Endometrial microvascular endothelial cells (primary cell): Measurements from ENCODE around the gene RFXAP. TPM values are rescaled to one million over a fixed set of nuclear protein-coding genes. Genes with fewer than 3 reads are reported as not detected.
"Not testable (repeated sequence)": the region's sequence is repeated elsewhere in the genome, so short reads cannot be mapped to it uniquely, and the experiment has no call there.

Experiments used
- in situ Hi-C: cut with HindIII; loops from 2 replicates; pipeline ENCODE4 v1.10.0; 2017; ENCODE audit warnings: low sequenced_read_pairs, low pct_unique_long_range_greater_than_20kb; ENCODE audit errors: inconsistent ontology term
- total RNA-seq: library from RNA; depleted of rRNA; stranded (reverse); fragments of >200 nt; gene quantifications from one replicate; pipeline ENCODE4 v1.2.3, GENCODE V29; 2015; ENCODE audit errors: inconsistent ontology term

The RFXAP gene, protein sequence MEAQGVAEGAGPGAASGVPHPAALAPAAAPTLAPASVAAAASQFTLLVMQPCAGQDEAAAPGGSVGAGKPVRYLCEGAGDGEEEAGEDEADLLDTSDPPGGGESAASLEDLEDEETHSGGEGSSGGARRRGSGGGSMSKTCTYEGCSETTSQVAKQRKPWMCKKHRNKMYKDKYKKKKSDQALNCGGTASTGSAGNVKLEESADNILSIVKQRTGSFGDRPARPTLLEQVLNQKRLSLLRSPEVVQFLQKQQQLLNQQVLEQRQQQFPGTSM
- 1.3 TPM for total RNA-seq

DNA sequence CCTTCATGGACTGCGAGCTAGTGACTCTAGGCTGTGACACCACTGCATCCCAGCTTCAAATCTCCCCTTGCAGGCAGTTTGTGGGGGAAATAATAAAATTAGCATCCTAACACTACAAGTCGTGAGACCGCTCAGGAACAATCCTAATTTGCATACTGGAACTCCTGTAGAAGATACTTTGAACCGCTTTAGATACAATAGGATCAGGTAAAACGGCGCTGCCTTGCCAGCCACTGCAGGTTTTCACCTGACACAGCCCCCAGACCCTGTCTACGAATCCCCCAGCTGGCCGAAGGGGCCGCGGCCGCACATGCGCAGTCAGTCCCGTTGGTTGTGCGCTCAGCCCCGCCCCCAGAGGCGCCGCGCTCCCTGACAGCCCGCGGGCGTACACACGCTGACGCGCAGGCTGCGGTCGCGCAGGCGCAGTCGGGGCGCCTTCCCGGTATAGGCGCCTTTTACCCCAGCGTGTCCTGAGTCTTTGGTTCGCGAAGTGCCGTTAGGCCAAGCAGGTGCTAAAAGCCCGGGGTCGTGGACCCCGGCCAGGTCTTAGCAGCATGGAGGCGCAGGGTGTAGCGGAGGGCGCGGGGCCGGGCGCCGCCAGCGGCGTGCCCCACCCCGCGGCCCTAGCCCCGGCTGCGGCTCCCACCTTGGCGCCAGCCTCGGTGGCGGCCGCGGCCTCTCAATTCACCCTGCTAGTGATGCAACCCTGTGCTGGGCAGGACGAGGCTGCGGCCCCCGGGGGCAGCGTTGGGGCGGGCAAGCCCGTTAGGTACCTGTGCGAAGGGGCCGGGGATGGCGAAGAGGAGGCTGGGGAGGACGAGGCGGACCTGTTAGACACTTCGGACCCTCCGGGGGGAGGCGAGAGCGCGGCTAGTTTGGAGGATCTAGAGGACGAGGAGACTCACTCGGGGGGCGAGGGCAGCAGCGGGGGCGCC is at the start of gene RFXAP:
TSS of gene RFXAP (plus strand) at position 419 of the 935 bp plus-strand sequence. CDS start at position 555, 136 bp downstream.
- in situ Hi-C loops = no loop called here

DNA sequence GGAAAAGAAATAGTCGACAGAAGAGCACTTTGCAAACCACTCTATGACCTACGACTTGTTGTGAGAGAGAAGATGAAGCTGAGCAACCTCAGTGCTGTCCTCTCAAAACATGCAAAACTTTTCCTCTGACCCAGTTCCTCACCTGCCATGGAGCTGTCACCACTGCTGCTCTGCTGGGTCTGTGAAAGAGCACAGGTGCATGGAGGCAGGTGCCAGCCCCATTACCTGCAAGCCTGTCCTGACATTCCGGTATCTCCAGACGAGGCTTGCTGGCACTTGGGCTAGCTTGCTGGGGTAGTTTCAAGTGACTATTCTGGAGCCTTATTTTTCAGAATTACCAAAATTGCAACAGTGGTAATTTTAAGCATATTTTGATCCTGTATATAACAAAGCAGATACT is 49.5 kb upstream of the RFXAP start:
- in situ Hi-C loops = no loop called here

DNA sequence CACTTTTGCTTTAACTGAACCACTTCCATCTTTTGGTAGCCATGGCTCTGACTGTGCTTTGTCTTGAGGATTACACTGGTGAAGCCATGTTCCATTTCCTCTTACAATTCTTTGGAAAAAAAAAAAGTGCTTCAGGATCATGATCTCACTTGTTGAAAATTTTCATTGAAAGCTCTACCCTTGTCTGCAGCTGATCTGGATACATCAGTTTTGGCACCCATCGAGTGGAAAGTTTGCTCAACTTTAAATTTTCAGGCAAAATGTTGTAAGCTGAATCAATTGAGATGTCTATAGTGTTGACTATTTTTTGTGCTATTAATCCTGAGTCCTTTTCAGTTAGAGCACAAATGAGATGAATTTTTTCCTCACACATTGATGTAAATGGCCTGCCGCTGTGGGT is 48.3 kb upstream of the RFXAP start:
- in situ Hi-C loops = no loop called here

DNA sequence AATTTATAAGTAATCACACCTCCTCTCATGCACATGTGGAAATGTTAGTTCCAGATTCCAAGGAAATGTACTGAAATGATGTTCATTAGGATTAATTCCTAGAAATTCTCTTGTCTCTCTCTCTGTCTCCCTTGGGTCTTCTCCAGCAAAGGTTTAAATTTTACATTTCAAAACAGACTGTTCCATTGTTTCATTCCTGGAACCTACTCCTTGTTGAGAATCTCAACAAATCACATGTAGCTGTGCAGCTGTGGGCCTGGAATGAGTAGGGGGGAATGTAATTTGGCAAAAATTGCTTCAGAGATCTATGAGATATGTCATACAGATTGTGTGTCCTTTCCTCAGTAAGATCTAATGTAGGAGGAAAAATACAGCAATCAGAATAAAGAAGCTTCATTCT is 46.2 kb upstream of the RFXAP start:
- in situ Hi-C loops = no loop called here

DNA sequence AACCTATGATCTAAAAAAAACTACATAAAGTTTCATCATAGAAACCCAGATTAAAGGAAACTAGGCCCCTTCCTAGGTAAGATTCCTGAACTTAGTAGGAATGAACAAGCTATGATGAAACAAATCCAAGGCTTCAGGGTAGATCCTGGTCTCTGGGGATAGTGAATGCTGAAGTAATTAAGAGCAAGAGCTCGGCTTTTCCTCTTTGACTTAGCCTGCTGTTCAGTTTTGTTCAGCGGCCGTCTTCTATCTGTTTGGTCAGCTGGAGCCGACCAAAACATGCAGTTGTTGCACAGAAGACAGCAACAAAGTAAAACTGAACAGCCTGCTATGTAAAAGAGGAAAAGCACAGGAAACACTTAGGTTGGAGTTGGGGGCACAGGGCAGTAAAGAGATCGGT is 44.1 kb upstream of the RFXAP start:
- in situ Hi-C loops = no loop called here

DNA sequence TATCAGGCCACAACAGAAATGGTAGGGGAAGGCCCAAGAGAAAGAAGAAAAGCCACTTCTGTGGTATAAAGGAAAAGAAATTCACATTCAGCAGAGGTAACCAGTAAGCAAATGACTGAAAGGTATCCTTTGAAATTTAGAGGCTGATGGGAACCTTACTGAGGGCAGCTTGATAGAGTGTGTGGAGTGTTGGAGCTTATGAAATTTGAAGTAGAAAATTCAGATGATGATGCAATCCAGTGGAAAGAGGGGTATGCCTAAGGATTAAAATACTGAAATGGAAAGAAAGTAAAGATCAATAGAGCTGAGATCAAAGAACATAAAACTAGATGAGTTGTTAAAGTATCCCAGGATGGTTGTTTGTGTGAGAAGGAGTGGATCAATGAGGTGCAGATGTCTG is 42.8 kb upstream of the RFXAP start:
- in situ Hi-C loops = no loop called here

DNA sequence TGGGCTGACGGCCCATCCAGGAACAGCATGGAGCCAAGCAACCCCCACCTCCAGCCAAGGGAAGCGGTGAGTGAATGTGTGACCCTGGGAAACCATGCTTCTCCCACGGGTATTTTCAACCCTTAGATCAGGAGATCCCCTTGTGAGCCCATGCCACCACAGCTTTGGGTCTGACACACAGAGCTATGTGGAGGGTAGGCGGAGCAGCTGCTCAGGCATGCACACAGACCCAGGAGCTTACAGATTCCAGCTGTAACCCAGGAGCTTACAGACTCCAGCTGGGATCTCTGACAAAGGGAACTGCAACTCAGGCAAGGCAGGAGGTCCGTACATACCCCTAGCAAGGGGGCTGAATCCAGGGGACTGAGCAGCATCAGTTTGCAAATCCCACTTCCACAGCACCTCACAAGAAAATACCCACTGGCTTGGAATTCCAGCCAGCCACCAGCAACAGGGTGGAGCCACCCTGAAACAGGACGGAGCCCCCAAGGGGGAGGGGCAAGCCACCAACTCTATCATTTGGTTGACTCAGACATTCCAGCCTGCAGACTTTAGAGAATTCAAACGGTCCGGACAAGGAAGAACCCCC is 40.8 kb upstream of the RFXAP start:
- in situ Hi-C loops = no loop called here

DNA sequence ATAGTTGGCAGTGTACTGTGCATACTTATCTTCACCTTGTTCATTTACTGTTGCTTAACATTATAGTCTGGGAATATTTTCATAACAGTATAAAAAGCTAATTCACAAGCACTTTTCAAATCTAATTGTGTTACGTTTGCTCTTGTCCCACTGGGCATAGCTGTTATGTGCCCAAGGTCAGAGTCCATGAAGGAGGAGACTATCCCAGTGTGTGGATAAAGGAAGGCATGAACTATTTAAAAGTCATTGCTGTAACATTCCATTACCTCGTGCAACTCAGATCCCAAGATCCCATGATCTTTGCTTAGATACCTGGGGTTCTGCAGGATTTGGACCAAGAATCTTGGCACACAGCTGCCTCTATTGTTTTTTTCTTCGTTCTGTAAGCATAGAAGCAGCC is 35.1 kb upstream of the RFXAP start:
- in situ Hi-C loops = no loop called here

DNA sequence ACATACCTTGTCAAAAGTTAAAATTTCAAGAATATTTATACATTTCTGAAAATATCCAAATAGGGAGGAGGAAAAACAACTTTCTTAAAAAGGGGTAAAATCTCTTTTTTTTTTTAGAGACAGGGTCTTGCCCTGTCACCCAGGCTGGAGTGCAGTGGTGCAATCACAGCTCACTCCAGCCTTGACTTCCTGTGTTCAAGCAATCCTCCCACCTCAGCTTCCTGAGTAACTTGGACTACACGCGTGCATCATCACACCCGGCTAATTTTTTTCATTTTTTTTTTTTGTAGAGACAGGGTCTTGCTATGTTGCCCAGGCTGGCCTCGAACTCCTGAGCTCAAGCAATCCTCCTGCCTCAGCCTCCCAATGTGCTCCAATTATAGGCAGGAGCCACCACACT is 32.8 kb upstream of the RFXAP start:
- in situ Hi-C loops = not testable (repeated sequence)

DNA sequence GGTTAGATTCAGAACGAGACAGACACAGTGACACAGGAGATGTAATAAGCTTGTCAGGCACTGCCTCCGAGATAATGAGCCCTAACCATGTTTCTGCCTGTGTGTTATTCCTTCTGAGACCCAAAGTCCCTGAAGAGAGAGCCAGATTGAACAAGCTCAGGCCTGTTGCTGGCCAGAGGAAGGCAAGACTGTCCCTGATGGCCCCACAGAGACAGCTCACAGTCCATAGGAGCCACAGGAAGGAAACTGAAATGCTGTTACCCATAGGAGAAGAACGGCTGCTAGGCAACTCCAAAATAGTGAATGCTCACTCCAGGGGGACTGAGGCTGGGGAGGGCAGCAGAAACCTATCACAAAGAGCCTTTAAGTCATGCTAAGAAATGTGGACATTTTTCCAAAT is 31.8 kb upstream of the RFXAP start:
- in situ Hi-C loops = no loop called here

DNA sequence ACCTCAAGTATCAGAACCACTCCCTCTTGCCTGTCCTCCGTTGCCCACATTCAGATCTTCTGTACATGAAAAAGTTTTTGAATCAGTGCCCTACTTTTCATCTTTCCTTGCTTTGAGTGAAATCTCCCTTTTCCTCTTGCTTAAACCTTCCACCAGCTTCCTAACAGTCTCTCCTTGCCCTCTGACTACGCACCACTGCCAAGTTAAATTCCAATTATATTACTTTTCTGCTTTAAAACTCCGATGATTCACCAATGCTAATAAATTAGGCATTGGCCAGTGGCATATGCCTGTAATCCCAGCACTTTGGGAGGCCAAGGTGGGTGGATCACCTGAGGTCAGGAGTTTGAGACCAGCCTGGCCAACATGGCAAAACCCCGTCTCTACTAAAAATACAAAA is 30.7 kb upstream of the RFXAP start:
- in situ Hi-C loops = no loop called here

DNA sequence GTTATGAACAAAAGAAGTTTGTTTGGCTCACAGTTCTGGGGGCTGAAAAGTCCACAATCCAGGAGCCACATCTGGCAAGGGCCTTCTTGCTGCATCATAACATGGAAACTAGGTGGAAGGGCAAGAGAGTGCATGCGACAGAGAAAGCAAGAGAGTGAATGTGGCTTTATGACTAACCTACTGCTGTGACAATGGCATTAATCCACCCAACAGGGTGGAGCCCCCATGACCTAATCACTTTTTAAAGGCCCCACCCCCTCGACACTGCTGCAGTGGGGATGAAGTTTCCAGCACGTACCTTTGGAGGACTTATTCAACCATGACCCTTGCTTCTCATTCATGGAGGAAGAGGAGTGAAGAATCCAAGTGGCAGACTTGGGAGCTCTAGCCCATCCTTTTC is 30.0 kb upstream of the RFXAP start:
- in situ Hi-C loops = no loop called here

DNA sequence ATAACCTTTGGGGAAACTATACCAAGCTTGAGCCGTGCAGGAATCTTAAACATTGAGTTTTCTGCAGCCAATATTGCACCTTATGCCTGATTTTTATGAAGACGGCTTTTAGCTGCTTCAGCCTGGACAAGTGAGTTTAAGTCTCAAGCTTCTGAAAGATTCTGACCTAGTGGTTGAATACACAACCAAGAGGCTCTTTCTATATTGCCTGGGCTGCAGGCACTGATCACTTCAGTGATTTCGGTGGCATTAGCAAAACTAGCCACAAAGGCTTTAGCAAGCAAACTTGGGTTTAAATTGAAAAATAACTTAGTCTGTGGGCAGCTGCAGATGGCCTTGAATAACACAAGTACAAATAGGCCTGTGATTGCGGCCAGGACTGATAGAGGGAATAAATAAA is 29.3 kb upstream of the RFXAP start:
- in situ Hi-C loops = no loop called here

DNA sequence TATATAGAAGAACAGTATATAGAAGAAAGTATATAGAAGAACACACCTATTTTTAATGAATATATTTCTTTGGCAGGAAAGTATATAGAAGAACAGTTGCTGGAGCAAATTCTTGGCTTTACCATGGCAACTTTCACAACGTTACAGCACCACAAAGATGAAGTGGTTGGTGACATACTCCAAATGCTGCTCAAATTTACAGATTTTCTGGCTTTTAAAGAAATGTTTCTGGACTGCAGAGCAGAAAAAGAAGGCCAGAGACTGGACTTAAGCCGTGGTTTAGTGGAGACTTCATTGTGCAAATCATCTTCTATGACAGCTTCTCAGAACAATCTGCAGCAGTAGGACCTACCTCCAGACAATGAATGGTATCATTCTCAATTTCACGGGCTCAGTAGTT is 24.3 kb upstream of the RFXAP start:
- in situ Hi-C loops = no loop called here

DNA sequence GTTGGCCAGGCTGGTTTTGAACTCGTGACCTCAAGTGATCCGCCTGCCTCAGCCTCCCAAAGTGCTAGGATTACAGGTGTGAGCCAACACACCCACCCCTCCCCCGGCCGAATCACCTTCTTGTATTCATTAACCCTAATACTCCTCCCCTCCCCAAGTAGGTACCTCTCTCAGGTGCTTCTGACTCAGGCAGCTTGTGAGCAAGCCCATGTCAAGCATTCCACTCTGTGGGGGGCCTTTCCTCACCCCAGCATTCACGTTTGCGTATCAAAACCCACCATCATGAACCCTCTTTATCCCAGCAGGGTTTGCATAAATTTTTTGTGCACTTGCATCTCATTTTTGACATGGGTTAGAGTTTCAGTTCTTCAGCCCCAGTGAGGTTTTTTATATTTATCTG is 23.6 kb upstream of the RFXAP start:
- in situ Hi-C loops = no loop called here

DNA sequence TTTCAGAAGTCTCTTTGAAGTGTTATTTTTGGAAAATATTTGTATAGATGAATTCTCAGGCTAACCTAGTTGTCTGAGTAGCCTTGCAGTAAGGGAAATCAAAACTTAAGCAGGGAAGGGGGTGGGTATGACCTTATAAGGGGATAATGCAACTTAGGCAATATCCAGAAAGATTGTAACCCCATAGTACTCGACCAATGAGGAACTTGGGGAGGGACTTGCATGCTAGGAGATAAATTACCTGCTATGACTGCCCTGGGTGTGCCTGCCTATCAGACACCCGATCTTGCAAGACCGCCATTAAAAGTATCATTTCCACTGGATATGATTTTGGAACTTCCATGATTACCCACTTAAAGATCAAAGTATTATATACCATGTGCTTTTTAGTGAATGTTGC is 23.0 kb upstream of the RFXAP start:
- in situ Hi-C loops = no loop called here

DNA sequence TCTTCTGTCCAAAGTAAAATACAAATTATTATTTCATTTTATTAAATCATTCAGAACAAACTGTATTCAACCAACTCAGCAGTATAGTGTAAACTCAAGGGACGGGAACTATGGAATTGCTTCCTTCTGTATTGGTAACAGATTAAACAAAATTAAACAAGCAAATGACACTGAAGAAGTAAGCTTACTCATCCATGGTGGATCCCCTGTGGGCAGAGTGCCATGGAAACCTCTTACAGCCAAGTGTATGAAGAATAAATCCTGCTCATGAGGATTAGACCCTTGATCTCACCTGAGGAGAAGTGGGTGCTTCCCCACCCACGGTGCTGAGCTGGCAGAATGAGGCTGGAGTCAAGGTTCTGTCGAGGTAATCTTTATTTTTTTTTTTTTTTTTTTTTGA is 18.0 kb upstream of the RFXAP start:
- in situ Hi-C loops = no loop called here

DNA sequence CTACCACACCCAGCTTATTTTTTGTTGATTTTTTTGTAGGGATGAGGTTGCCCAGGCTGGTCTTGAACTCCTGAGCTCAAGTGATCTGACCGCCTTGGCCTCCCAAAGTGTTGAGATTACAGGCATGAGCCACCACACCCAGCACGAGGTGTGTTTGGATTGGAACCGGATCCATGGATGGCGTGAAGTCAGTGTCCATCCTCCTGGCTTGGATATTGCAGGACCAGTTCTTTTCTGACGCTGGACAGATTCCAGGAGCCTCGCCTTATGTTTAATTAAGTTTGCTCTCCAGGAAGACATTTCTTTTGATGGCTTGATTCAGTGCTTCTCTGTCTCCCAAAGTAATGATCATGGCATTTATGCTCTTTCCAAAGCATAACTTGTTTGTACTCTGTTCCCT is 14.4 kb upstream of the RFXAP start:
- in situ Hi-C loops = no loop called here

DNA sequence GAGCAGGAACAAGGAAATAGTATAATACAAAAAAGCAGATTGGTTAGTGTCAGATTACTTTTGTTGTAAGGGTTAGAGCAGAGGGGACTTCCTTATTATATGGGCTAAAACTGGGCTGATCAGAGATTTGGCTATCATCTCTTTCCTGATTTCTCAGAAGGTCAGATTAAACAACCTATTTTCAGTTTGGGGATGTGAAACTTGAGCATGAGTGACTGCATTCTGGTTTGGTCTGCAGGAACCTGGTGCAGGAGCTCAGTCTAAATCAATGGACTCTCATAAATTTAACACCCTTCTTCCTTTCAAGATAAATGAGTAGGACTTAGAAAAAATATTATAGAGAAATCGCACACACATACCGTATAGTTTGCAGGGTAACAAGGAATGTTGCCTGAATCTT is 12.9 kb upstream of the RFXAP start:
- in situ Hi-C loops = no loop called here

DNA sequence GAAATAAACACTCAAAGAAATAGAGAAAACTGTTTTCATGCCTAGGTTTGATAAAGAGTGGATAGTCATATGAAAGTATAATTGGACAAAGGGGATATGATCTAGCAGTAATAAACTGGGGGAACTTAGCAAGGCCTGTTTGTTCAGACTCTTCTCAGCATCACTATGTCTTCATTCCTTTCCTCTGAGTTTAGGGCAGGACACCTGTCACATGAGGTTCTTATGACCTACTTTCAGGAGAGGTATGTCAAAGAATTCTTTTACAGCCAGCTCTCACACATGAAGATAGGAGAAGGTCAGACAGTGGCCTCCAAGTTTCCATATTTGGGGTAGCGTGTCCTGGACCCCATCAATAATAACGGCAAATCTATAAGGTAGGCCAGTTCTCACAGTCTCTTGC is 11.4 kb upstream of the RFXAP start:
- in situ Hi-C loops = no loop called here
